GM12875 (cell line): Measurements from ENCODE around the gene MAST3.
A peak's percentile ranks its signal among the peaks of the same experiment; 100 is the strongest.
"Not testable (repeated sequence)": the region's sequence is repeated elsewhere in the genome, so short reads cannot be mapped to it uniquely, and the experiment has no call there.

Experiments used
- H3K4me3 ChIP-seq: one replicate; pipeline ENCODE4 v1.5.1; 2011; ENCODE audit warnings: low read depth, low read length, control low read depth
- TF ChIP-seq, protein P1 (sequence below): IDR thresholded peaks from 2 replicates; pipeline ENCODE4 v1.5.1; 2011; ENCODE audit warnings: low read depth, mild to moderate bottlenecking, control low read depth, inconsistent platforms, low read length, moderate library complexity, borderline replicate concordance; ENCODE audit not compliant: insufficient read depth

MAST3 gene

GRCh38 chr19:18086590-18087138 is 10.9 kb upstream of the MAST3 start, which contains the start of gene IL12RB1:
TSS of gene IL12RB1 (minus strand) at chr19:18086934. CDS start at chr19:18086823, 111 bp downstream.
- H3K4me3 ChIP-seq, result peak within 1 kb of the TSS; percentile 76
- TF ChIP-seq, protein P1, sequence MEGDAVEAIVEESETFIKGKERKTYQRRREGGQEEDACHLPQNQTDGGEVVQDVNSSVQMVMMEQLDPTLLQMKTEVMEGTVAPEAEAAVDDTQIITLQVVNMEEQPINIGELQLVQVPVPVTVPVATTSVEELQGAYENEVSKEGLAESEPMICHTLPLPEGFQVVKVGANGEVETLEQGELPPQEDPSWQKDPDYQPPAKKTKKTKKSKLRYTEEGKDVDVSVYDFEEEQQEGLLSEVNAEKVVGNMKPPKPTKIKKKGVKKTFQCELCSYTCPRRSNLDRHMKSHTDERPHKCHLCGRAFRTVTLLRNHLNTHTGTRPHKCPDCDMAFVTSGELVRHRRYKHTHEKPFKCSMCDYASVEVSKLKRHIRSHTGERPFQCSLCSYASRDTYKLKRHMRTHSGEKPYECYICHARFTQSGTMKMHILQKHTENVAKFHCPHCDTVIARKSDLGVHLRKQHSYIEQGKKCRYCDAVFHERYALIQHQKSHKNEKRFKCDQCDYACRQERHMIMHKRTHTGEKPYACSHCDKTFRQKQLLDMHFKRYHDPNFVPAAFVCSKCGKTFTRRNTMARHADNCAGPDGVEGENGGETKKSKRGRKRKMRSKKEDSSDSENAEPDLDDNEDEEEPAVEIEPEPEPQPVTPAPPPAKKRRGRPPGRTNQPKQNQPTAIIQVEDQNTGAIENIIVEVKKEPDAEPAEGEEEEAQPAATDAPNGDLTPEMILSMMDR, result no peak

GRCh38 chr19:18089096-18089541 is 8.5 kb upstream of the MAST3 start:
- H3K4me3 ChIP-seq, result not testable (repeated sequence)

DNA sequence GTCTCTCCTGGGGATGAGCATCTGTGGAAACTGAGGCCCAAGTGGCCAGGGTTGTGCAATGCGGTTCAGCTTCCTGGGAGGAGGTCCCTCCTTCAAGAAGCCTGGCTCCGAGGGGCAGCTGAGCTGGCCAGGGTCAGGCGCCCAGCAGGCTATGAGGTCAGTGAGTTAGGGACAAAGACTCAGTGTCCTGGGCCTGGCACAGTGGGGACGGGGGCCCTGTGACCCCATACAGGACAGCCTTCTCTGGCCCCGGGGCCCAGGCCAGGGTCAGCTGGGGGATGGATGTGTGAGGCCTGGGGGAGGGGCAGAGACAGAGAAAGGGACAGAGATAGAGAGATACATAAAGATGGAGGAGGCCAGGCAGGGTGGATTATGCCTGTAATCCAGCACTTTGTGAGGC is 7.9 kb upstream of the MAST3 start:
- H3K4me3 ChIP-seq, result peak overlapping the region; percentile 15
- TF ChIP-seq, protein P1, result no peak

DNA sequence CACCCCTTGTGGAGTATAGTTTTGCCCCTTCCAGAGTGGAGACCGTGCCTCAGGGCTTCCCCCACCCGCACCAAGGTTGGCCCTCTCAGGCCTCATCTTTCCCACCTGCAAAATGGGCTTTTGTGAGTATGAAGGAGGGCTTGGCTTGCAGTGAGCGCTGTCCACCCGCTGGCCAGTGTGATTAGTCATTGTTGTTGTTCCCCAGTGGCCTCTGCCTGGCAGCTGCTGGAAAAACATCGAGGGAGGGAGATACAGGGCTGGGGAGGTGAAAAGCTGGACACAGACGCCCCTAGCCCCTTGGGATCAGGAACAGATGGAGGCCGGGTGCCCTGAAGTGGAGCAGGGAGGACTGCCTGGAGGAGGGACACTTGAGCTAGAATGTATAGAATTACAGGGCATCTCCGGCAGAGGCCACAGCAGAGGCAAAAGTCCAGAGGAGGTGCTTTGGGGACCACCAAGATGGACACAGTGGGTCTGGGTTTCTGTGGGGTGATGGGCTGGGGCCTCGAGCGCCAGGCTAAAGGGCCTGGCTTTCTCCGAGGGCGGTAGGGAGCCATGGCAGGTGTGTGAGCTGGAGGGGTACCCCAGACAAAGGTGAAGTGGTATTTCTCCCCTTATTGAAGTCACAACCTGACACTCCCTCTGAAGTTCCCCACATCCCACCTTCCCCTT is 6.9 kb upstream of the MAST3 start:
- TF ChIP-seq, protein P1, result no peak
- H3K4me3 ChIP-seq, result no peak overlapping the region

DNA sequence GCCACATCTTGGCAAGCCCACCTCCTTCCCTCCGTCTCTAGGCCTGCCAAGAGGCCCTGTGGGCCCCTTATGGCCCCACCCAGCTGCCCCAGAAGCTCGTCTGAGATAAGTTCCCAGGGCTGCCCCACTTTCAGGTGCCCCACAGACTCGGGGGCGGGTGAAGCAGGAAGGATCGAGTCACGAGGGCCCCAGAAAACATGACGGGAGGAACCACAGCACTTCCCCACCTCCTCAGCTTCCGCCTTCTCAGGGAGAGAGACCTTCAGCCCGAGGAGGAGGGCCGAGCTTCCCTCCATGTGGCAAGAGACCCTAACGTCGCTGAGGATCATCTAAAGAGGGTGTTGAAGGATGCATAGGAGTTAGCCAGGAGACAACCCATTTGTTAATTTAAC is 6.4 kb upstream of the MAST3 start:
- TF ChIP-seq, protein P1, result no peak
- no peak overlapping the region for H3K4me3 ChIP-seq

GRCh38 chr19:18093439-18094161 is 4.0 kb upstream of the MAST3 start:
- TF ChIP-seq, protein P1, result no peak
- no peak overlapping the region for H3K4me3 ChIP-seq

- no peak overlapping the region for H3K4me3 ChIP-seq
- TF ChIP-seq, protein P1, result no peak
Measured at GRCh38 chr19:18096258-18096657, 1.3 kb upstream of the MAST3 start.
